GM18870 (cell line): Measurements from ENCODE around the gene ZNF277.
"Not testable (repeated sequence)": the region's sequence is repeated elsewhere in the genome, so short reads cannot be mapped to it uniquely, and the experiment has no call there.

Source experiments
- ATAC-seq: cut with Tn5 transposase; IDR thresholded peaks from one replicate; pipeline ENCODE4 v1.9.1; 2021; ENCODE audit warnings: moderate library complexity; ENCODE audit not compliant: unreplicated experiment

Gene ZNF277

DNA sequence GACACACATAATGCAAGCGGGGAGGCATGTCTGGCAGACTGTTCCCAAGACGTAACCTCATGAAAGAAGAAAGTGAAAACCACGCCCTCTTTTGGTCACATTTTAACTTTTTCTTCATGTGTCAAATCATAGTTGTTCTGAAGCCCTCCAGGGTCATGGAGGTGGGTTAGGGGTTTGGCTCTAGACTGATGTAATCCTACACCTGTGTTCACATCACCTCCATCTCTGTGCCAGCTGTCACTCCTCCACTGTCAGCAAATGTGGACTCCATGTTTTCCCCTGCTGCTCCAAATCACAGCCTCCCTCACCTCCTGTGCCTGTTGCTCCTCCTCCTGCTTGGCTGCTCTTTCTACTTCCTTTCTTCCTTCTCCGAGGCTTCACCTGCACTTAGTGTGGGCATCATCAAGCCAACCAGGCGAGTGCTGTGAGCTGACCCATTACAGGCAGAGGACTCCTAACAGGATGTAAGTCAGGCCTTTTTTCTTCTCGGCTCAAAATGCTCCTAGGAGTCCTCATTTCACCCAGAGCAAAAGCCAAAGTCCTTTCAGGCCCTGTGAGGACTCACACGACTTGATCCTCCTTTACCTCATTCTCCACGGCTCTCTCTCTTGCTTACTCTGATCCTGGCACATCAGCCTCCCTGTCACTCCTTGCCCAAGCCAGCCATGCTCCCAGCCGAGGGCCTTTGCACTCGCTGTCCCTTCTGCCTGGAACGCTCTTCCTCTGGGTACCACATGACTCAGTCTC is 177.3 kb downstream of the ZNF277 start:
- peak; percentile 71 for ATAC-seq

DNA sequence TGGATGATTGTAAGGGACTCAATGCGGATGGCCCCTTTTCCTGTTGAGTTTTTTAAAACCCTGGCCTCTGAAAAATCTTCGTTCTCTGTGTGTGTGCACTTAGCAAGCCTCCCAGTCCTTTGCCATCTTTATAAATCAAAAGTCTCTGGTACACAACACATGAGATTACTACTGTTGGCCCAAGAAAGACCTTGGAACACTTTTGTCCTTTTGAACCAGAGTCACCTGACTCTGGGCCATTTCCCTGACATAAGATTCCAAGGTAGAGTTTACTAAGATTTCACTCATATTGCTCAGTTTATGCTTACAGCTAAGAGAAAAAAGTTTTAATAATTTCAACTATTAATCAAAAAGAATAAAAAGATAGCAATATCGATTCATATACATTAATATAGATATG is 179.0 kb downstream of the ZNF277 start:
- no peak for ATAC-seq

DNA sequence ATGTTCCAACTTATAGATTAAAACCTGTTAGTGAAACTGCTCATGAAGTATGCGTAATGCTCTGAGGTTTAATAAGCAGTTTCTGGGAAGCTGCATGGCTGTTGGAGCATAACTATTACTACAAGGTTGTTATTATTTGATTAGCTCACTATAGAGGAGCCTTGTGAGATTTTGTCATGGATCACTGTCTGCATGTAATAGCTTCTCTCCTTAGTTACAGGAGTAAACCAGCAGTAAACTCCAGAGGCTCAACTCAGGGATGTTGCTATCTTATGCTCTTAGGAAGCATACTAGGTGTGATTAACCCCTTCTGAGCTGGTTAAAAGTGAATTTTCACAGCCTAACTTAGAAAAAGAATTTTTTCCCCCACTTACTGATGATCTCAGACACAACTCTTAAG is 180.1 kb downstream of the ZNF277 start:
- no peak for ATAC-seq

DNA sequence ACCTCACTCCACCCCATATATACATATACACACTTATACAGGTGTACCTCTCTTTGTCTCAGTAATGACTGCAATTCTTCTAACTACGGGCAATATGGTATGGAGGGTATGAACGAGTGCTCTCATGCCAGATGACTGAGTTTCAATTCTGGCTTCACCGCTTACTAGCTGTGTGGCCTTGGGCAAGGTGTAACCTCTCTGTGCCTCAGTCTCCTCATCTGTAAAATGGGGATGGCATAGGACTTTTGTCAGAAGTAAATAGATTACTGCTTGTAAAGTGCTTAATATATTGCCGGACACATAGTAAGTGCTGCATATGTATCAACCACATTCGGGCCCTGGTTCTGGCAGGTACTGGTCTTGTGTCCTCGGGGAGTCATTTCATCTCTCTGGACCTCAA is 183.7 kb downstream of the ZNF277 start:
- no peak for ATAC-seq

DNA sequence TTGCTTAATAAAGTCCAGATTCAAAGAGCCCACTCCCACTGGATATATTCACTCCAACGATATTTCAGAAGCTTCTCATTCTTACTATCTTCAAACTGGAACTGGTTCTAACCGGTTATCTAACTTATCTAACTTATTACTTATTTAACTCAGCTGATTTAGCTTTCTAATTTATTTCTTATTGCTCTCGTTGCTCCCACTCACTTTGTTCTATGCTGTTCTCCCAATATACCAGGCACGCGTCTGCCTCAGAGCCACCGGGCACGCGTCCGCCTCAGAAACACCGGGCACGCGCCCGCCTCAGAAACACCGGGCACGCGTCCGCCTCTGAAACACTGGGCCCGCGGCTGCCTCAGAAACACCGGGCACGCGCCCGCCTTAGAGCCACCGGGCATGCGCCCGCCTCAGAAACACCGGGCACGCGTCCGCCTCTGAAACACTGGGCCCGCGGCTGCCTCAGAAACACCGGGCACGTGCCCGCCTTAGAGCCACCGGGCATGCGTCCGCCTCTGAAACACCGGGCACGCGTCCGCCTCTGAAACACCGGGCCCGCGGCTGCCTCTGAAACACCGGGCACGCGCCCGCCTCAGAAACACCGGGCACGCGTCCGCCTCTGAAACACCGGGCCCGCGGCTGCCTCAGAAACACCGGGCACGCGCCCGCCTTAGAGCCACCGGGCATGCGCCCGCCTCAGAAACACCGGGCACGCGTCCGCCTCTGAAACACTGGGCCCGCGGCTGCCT is 184.8 kb downstream of the ZNF277 start:
- not testable (repeated sequence) for ATAC-seq

DNA sequence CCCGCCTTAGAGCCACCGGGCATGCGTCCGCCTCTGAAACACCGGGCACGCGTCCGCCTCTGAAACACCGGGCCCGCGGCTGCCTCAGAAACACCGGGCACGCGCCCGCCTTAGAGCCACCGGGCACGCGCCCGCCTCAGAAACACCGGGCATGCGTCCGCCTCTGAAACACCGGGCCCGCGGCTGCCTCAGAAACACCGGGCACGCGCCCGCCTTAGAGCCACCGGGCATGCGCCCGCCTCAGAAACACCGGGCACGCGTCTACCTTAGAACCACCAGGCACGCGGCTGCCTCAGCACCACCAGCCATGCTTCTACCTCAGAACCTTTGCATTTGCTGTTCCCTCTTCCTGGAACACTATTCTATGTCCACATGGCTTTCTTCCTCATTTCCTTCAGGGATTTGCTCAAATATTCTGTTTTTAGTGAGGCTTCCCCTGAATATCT is 185.4 kb downstream of the ZNF277 start:
- ATAC-seq = not testable (repeated sequence)
